OCI-LY7 (cell line): Measurements from ENCODE around the gene EIF4ENIF1. TPM values are rescaled to one million over a fixed set of nuclear protein-coding genes. Genes with fewer than 3 reads are reported as not detected.

ENCODE experiments used
- BruUV-seq: library from RNA; stranded (reverse); fragments of 400-500 nt; replicated peaks from 2 replicates; lab custom pipeline; 2021; lab: Mats Ljungman, UMichigan
- CTCF ChIA-PET: fragments of 300-600 bp; sonication (Branson Sonifier 250); formaldehyde crosslinking; loops from one replicate; lab custom pipeline; 2022; ENCODE audit warnings: antibody characterized with exemption; ENCODE audit not compliant: unreplicated experiment; lab: Charles Lee
- POLR2A ChIA-PET: fragments of 300-600 bp; sonication (Branson Sonifier 250); formaldehyde crosslinking; loops from one replicate; lab custom pipeline; 2022; ENCODE audit warnings: antibody characterized with exemption; lab: Charles Lee
- DNase-seq: peaks from one replicate; pipeline ENCODE4 v3.0.0-alpha.2; 2015; ENCODE audit warnings: low spot score
- H2AFZ ChIP-seq: fragments of 200-600 bp; sonication (generic), shearing (Covaris generic); 2 replicates; pipeline ENCODE4 v1.6.1; 2014; ENCODE audit warnings: mild to moderate bottlenecking, antibody characterized with exemption, low read length, moderate library complexity
- H3K27ac ChIP-seq: fragments of 200-600 bp; sonication (generic); 2 replicates; pipeline ENCODE4 v1.5.1; 2014; ENCODE audit warnings: mixed run types, low read depth, mild to moderate bottlenecking, moderate library complexity, low read length, inconsistent platforms; ENCODE audit not compliant: poor library complexity, severe bottlenecking
- H3K36me3 ChIP-seq: fragments of 200-600 bp; sonication (generic); 2 replicates; pipeline ENCODE4 v1.6.1; 2014; ENCODE audit warnings: mild to moderate bottlenecking, antibody characterized with exemption, low read length, moderate library complexity, mixed read lengths; ENCODE audit not compliant: insufficient read depth
- H3K4me1 ChIP-seq: fragments of 200-600 bp; sonication (generic); 2 replicates; pipeline ENCODE4 v1.5.1; 2014; ENCODE audit warnings: mild to moderate bottlenecking, low read length; ENCODE audit not compliant: insufficient read depth, poor library complexity, severe bottlenecking
- H3K4me2 ChIP-seq: fragments of 200-600 bp; sonication (generic); 2 replicates; pipeline ENCODE4 v1.6.1; 2014; ENCODE audit warnings: mild to moderate bottlenecking, low read length
- H3K4me3 ChIP-seq: fragments of 200-600 bp; sonication (generic); 2 replicates; pipeline ENCODE4 v1.5.1; 2014; ENCODE audit warnings: mild to moderate bottlenecking, low read depth, low read length; ENCODE audit not compliant: poor library complexity, severe bottlenecking
- H3K79me2 ChIP-seq: fragments of 200-600 bp; sonication (generic); 2 replicates; pipeline ENCODE4 v1.6.1; 2016; ENCODE audit warnings: low read depth, mild to moderate bottlenecking, low read length, moderate library complexity, mixed read lengths; ENCODE audit not compliant: insufficient read depth
- H3K9me2 ChIP-seq: fragments of 200-600 bp; sonication (generic); 2 replicates; pipeline ENCODE4 v1.6.1; 2016; ENCODE audit warnings: mild to moderate bottlenecking, low read length, mixed read lengths; ENCODE audit not compliant: insufficient read depth
- H3K9me3 ChIP-seq: fragments of 200-600 bp; sonication (generic); 2 replicates; pipeline ENCODE4 v1.6.1; 2014; ENCODE audit warnings: mild to moderate bottlenecking, mixed run types, low read length, mixed read lengths
- H4K20me1 ChIP-seq: fragments of 200-600 bp; sonication (generic); 2 replicates; pipeline ENCODE4 v1.6.1; 2014; ENCODE audit warnings: mild to moderate bottlenecking, antibody characterized with exemption, low read length, moderate library complexity, mixed read lengths; ENCODE audit not compliant: insufficient read depth
- EZH2phosphoT487 ChIP-seq: fragments of 200-600 bp; sonication (generic); IDR thresholded peaks from 2 replicates; pipeline ENCODE4 v1.6.1; 2018; ENCODE audit warnings: low read depth, borderline replicate concordance, mild to moderate bottlenecking, mixed run types, antibody characterized with exemption, low read length, moderate library complexity, mixed read lengths
- intact Hi-C: fragments of 100-400 bp; cut with micrococcal nuclease; formaldehyde crosslinking; loops from one replicate; pipeline ENCODE4 v1.10.0; 2022; ENCODE audit not compliant: unreplicated experiment
- total RNA-seq, 2 experiments: library from RNA; depleted of rRNA in 1 of 2; stranded (reverse); fragments of >200 nt in 1 of 2; shearing (Covaris generic) in 1 of 2; gene quantifications; 2 replicates each; pipeline ENCODE4 v1.2.3, GENCODE V29; 2014 to 2022
- TF ChIP-seq, protein P1 (sequence below): fragments of 200-600 bp; sonication (generic); conservative IDR thresholded peaks from 2 replicates; pipeline ENCODE4 v1.5.1; 2014; ENCODE audit warnings: mild to moderate bottlenecking, antibody characterized with exemption, low read length, moderate library complexity, mixed read lengths

The EIF4ENIF1 gene
- total RNA-seq, 2 experiments from 2014 or later = 18.1 to 40.3 TPM

DNA sequence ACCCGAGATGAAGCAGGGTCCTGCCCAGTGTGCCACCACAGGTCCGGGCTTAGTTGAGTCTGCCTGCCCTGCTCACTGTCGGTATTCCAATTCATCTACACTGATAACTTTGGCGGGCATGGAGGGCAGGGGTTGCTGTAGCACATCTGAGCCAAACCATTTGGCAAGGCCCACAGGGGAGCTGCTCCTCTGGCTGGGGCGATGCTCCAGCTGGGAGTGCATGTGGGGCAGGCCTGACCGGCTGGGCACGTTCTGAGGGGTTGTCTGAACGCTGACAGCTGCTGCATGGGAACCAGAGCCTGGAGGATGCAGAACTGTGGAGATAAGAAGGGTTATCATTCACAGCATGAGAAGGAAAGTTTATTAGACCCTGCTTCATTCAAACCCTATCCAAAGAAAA is 49.8 kb downstream of the EIF4ENIF1 start:
- Histone ChIP-seq H3K4me2 (no peak overlapping the region), H3K9me3 (no peaks in the 10 kb centered on the region), H3K36me3 (peaks cover 98% of the 10 kb centered on the region), H3K4me1 (no peaks in the 10 kb centered on the region), H4K20me1 (no peaks in the 10 kb centered on the region; the same call in 1 of the 2 replicates), H3K4me3 (no peak overlapping the region), H2AFZ (no peak overlapping the region), H3K27ac (no peak overlapping the region), H3K9me2 (no peaks in the 10 kb centered on the region), H3K79me2 (no peaks in the 10 kb centered on the region)
- no peak for DNase-seq
- no peak for TF ChIP-seq EZH2phosphoT487
- TF ChIP-seq, protein P1, sequence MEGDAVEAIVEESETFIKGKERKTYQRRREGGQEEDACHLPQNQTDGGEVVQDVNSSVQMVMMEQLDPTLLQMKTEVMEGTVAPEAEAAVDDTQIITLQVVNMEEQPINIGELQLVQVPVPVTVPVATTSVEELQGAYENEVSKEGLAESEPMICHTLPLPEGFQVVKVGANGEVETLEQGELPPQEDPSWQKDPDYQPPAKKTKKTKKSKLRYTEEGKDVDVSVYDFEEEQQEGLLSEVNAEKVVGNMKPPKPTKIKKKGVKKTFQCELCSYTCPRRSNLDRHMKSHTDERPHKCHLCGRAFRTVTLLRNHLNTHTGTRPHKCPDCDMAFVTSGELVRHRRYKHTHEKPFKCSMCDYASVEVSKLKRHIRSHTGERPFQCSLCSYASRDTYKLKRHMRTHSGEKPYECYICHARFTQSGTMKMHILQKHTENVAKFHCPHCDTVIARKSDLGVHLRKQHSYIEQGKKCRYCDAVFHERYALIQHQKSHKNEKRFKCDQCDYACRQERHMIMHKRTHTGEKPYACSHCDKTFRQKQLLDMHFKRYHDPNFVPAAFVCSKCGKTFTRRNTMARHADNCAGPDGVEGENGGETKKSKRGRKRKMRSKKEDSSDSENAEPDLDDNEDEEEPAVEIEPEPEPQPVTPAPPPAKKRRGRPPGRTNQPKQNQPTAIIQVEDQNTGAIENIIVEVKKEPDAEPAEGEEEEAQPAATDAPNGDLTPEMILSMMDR = no peak
- ChIA-PET POLR2A (interaction anchor here (0.6 kb wide), 1 partner anchor 70 kb away, joined by 3 read pairs; no protein-coding TSS in a partner anchor), CTCF (no interaction called here)
- BruUV-seq = no TSS peak
- intact Hi-C loops = no loop called here

DNA sequence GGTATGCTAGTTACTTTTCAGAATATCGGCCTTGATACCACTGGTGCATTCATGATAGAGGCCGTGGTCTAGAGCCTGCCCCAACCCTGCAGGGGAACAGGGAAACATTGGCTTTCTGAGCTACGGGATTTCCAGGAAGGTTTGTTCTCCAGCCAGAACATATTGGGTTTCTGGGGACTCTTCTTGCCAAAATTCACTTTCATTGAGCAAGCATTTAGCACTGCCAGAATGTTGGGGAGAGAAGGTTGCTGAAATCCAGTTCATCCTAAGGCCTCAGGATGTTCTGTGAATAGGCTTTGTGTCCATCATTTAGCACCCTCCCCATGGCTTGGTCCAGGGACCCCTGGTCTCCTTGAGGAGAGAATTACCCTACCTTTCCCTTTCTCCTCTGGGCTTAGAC is 53.5 kb downstream of the EIF4ENIF1 start:
- H3K79me2 ChIP-seq = no peaks in the 10 kb centered on the region
- H3K4me2 ChIP-seq = no peak overlapping the region
- no peaks in the 10 kb centered on the region for H3K4me1 ChIP-seq
- no peaks in the 10 kb centered on the region for H3K9me3 ChIP-seq
- no peak for DNase-seq
- no peaks in the 10 kb centered on the region; the same call in 1 of the 2 replicates for H4K20me1 ChIP-seq
- POLR2A ChIA-PET = interaction anchor here (0.5 to 0.7 kb wide), 2 partner anchors 16 to 25 kb away, joined by 3 read pairs; no protein-coding TSS in a partner anchor
- H2AFZ ChIP-seq = no peak overlapping the region
- intact Hi-C loops = no loop called here
- H3K36me3 ChIP-seq = peaks cover 98% of the 10 kb centered on the region
- H3K27ac ChIP-seq = no peak overlapping the region
- no TSS peak for BruUV-seq
- no peaks in the 10 kb centered on the region for H3K9me2 ChIP-seq
- CTCF ChIA-PET = no interaction called here
- no peak overlapping the region for H3K4me3 ChIP-seq
- TF ChIP-seq, protein P1 = no peak
- no peak for TF ChIP-seq EZH2phosphoT487

DNA sequence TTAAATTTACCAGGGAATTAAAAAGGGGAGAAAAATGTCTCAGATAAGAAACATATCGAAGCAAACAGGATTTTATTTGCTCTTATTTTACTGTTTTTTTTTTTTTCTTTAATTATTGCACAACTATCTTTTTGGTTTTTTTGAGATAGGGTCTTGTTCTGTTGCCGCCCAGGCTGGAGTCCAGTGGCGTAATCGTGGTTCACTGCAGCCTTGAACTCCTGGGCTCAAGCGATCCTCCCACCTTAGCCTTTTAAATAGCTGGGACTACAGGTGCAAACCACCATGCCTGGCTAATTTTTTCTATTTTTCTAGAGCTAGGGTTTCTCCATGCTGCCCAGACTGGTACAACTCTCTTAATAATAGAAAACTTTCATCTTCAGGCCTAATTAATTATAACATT is 57.7 kb downstream of the EIF4ENIF1 start:
- ChIA-PET CTCF (no interaction called here), POLR2A (interaction anchor here (0.6 to 1.6 kb wide), 5 partner anchors 9 to 298 kb away, joined by 3 to 6 read pairs (median 5); no protein-coding TSS in a partner anchor)
- peaks cover 97% of the 10 kb centered on the region for H3K36me3 ChIP-seq

More for the DNA sequence above, 57.7 kb downstream of the EIF4ENIF1 start:
- Histone ChIP-seq H3K79me2 (no peaks in the 10 kb centered on the region), H3K9me3 (no peaks in the 10 kb centered on the region), H3K27ac (no peak overlapping the region), H3K4me2 (no peak overlapping the region), H4K20me1 (no peaks in the 10 kb centered on the region), H3K4me1 (no peaks in the 10 kb centered on the region), H2AFZ (no peak overlapping the region), H3K9me2 (no peaks in the 10 kb centered on the region), H3K4me3 (no peak overlapping the region)
- BruUV-seq = no TSS peak
- intact Hi-C loops = no loop called here
- DNase-seq = no peak
- TF ChIP-seq EZH2phosphoT487 = no peak
- TF ChIP-seq, protein P1 = no peak
